HG02973 (cell line): ENCODE measurements around the gene PCED1B.
"Not testable (repeated sequence)": the region's sequence is repeated elsewhere in the genome, so short reads cannot be mapped to it uniquely, and the experiment has no call there.

Experiments used
- ATAC-seq: cut with Tn5 transposase; IDR thresholded peaks from one replicate; pipeline ENCODE4 v1.9.1; 2021; ENCODE audit warnings: moderate library complexity; ENCODE audit not compliant: unreplicated experiment

PCED1B gene

DNA sequence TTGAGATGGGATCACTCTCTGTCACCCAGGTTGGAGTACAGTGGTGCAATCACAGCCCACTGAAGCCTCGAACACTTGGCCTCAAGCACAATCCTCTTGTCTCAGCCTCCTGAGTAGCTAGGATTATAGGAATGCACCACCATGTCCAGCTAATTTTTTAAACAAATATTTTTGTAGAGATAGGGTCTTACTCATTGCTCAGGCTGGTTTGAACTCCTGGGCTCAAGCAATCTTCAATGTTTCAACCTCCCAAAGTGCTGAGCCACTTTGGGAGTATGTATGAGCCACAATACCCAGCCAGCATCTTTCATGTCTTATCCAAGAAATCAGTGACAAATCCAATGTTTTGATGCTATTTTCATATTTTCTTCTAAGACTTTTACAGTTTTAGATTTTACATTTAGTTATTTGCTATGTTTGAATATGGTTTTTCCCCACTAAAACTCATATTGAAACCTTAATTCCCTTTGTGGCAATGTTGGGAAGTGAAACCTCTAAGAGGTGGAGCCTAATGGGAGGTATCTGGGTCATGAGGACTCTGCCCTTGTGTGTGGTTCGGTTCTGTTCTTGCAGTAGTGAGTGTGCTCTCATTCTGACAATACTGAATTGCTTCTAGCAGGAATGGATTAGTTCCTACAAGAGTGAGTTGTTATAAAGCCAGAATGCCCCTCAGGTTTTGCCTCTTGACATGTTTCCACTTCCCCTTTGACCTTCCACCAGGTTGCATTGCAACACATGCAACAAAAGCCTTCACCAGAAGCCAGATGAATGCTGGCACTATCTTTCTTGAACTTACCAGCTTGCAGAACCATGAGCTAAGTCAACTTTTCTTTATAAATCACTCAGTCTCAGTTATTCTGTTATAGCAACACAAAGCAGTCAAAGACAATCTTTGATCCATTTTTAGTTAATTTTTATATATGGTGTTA is 81.2 kb downstream of the PCED1B start:
- no peak for ATAC-seq

DNA sequence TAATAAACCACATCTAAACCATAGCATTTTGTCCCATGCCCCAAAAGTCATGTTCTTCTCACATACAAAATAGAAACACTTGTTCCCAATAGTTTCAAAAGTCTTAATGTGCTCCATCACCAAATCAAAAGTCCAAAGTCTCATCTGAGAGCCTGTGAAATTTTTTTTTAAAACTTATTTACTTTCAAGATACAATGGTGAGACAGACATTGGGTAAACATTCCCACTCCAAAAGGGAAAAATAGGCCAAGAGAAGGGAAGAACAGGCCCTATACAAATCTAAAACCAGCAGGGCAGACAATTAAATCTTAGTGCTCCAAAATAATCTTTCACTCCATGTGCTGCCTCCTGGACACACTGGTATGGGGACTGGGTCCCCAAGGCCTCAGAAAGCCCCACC is 84.7 kb downstream of the PCED1B start:
- no peak for ATAC-seq

- no peak for ATAC-seq
Measured at GRCh38 chr12:47164724-47165439, 85.5 kb downstream of the PCED1B start.

DNA sequence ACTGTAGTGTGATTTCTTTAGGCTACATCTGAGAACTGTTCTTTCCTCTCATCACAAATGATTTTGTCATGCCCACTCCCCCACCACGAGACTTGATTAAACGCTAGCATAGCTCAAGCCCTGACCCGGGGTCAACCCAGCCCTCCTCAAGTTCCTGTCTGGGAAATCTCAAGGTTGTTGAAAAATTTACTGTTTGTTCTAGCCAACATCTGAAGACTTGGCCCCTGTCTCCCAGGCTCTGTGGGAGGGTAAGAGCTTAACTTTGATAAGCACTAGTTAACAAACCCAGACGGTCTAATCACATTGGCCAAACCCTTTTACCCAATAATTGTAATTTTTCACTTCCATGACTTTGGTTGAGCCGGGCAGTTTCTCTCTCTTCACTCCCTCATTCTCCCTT is 86.5 kb downstream of the PCED1B start:
- ATAC-seq, result no peak

DNA sequence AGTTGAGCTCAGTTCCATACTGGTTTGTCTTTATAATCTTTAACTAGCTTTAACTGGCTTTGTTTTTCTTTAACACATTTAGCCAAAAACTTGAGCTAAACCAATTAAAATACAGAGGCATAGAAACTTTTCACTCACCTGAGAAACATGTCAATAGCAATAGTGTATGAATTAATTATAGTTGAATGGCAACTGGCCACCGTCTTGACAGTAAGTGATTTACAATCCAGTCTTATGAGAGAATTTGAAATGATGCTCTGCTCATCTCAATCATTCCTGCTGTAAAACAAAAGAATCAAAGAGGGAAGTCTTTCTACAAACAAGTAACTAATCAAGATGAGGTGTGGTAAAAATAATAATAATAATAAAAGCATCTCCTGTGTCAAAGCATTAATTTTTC is 86.9 kb downstream of the PCED1B start:
- no peak for ATAC-seq

GRCh38 chr12:47170281-47170680 is 90.9 kb downstream of the PCED1B start:
- not testable (repeated sequence) for ATAC-seq

- ATAC-seq, result no peak
Measured at GRCh38 chr12:47178014-47178413, 98.6 kb downstream of the PCED1B start.

DNA sequence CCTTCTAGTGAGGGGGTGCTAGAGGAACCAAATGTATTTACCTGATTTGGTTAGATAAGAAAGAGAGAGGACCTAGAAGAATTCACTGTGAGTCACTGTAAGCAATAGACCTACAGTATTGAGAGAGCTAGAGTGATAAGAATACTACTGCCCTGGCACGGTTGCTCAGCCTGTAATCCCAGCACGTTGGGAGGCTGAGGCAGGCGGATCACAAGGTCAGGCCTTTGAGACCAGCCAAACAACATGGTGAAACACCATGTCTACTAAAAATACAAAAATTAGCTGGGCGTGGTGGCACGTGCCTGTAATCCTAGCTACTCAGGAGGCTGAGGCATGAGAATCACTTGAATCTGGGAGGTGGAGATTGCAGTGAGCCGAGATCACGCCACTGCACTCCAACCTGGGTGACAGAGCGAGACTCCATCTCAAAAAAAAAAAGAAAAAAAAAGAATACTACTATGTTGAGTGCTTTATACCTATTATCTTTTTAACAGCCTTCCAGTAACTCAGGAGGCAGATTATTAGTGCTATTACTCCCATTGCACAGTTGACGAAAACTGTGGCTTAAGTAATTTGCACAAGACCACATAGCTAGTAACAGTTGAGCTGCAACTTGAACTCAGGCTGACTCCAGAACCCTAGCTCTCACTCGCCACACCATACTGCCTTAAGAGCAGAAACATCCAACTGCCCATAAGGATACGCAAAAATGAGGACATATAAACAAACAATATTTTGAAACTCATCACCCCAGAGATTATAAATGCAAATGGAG is 102.9 kb downstream of the PCED1B start:
- not testable (repeated sequence) for ATAC-seq

- ATAC-seq, result no peak
Measured at GRCh38 chr12:47184229-47184628, 104.8 kb downstream of the PCED1B start.

- no peak for ATAC-seq
Measured at GRCh38 chr12:47184813-47185212, 105.4 kb downstream of the PCED1B start.

DNA sequence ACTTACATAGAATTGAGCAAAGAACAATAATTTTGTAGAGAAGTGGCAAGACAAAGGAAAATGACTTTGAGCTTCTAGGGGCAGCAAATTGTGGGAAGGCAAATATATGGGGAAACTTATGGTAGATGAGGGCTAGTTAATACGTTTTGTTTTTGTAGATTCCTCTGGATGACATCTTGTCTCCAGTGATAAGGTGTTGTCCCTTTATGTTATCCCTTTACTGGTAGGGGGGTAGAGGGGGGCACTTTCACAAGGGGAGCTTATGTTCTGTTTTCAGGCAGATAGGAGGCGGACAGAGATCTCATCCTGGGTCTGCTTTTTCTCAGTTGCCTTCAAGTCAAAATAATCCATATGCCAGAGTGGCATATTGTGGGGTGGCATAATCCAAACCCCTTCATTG is 106.8 kb downstream of the PCED1B start:
- ATAC-seq, result no peak

DNA sequence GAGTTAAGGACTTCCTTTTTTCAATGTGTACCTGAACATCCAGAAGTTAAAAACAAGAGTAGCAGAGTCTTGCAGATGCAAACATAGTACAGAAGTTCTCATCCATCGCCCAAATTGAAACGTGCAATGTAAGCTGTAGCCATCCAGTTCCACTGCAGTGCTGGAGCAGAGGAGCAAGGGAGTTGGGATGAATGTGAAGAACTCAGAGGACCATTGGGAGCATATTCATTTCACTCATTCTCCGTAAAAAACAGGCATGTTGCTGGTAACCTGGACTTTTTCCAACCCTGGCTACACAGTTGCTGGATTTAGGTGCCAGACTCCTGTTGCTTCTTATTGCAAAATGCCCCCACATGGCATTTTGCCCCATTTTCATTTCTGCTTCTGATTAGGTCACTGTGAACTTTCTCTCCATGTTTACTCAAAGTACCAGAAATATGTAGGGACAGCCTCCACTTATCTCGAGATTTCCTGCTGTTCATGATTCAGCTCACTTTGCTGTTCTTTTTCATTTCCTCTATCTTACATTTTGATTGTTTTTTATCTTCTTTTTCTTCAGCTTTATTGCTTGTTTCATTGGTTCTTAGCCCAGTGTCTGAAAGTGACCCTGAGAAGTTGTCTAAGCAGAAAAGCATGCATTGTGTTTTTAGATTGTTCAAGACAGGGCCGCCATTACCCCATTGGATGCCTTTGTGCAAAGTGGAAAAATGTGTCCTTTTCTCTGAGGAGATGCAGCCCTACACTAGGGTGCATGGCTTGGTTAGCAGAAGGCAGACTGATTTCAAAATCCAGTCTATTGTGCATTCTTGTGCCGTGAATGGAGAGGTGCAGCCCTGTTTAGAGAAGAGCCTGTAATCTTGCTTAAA is 109.4 kb downstream of the PCED1B start:
- ATAC-seq, result no peak

- ATAC-seq, result no peak
Measured at GRCh38 chr12:47189728-47190127, 110.3 kb downstream of the PCED1B start.

DNA sequence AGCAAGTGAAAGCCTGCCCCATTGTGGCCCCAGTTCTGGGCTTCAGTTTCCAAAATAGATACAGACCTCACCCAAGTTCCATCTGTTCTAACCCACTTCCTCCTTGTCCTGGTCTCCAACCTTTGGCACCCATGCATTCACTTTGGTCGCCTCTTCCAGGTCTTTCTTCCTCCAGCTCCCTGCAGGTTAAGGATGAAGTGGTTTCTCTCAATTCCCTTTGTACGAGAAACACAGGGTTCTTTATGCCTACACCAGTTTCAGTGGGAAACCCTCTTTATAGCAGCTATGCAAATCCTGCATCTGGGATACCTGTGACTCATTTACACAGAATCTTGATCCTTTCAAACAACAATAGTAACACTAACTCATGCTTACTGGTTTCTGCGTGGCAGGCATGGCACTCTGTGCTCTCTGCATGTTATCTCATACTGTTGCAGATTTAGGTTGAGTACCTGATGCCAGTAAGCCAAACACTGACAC is 110.9 kb downstream of the PCED1B start:
- ATAC-seq, result no peak

- no peak for ATAC-seq
Measured at GRCh38 chr12:47190905-47191304, 111.5 kb downstream of the PCED1B start.

- ATAC-seq, result no peak
Measured at GRCh38 chr12:47192051-47192450, 112.6 kb downstream of the PCED1B start.

DNA sequence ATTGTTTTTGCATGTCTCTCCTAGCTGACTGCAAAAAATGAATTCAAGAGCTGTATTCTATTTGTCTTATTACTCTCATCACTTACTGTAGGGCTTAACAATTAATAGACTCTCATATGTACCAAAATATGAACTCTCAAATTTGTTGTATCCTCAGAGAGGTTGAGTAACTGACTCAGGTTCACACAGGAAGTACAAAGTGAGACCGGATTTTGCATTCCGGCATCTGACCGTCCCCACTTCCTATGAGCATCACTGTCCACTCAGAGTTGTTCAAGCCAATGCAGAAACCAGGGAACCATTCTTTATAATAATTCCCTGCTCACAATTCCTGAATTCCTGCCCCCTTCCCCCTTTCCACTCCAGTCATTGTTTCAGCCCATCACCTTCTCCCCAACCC is 113.6 kb downstream of the PCED1B start:
- no peak for ATAC-seq

DNA sequence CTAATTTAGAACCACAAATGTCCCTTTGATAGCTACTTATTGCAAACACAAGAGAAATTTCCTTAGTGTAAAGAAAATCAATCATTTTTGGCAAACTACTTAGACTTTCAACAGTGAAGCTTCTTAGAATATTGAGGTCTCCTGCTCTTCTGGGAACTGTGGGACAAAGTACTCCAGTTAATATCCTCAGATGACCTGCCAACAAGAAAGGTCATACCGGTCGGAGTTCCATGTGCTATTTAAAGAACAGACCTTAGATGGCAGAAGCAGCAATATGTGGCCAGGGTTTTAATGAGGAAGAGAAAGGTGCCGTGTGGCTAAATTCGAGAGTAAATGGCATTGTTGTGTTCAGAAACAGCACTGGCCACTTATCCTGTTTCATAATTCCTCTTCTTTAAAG is 115.1 kb downstream of the PCED1B start:
- no peak for ATAC-seq

DNA sequence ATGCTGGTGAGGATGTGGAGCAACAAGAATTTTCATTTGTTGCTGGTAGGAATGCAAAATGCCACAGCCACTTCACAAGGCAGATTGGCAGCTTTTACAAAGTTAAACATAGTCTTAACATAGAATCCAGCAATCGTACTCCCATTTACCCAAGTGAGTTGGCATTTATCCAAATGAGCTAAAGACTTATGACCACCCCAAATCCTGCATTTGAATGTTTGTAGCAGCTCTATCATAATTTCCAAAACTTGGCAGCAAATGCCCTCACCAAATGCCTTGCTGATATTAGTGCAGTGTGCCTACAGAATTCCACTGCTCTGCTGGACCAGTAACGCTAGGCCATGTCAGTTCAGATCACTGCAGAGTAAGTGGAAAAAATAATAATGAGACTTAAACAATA is 121.0 kb downstream of the PCED1B start:
- ATAC-seq, result no peak

GRCh38 chr12:47201190-47201589 is 121.8 kb downstream of the PCED1B start:
- not testable (repeated sequence) for ATAC-seq
